K562 (cell line): Measurements from ENCODE around the gene COPE. TPM values are rescaled to one million over a fixed set of nuclear protein-coding genes. Genes with fewer than 3 reads are reported as not detected.

Experiments used
- ATAC-seq: fragments of 200-7000 bp; cut with Tn5 transposase; 3 replicates; pipeline ENCODE4 v1.9.1; 2020; ENCODE audit warnings: moderate library complexity
- BruUV-seq: library from RNA; stranded (reverse); fragments of 400-500 nt; replicated peaks from 2 replicates; lab custom pipeline; 2021; lab: Mats Ljungman, UMichigan
- CTCF ChIA-PET: fragments of 300-600 bp; formaldehyde crosslinking; extraction: SDS; loops from one replicate; lab custom pipeline; 2021; ENCODE audit warnings: low intra/inter-chr PET ratio; lab: Yijun Ruan, JAX
- POLR2A ChIA-PET: fragments of 300-600, 350-650 bp; sonication (Branson Sonifier 250); formaldehyde crosslinking; extraction: SDS; loops from one replicate; lab custom pipeline; 2021; ENCODE audit warnings: antibody characterized with exemption, inconsistent platforms; lab: Yijun Ruan, JAX
- DNase-seq, 4 experiments: peaks; one replicate each; pipeline versions ENCODE4 v3.0.0 to v3.0.0-alpha.2; 2011 to 2018; ENCODE audit warnings: low spot score in 3 of 4, mixed read lengths in 3 of 4; ENCODE audit errors: extremely low read depth in 1 of 4
- FAIRE-seq: peaks from 2 replicates; lab custom pipeline; 2011; peaks lifted over from hg19 to GRCh38; lab: Jason Lieb, UNC
- H2AFZ ChIP-seq: 2 replicates; pipeline ENCODE4 v1.6.0; 2011; ENCODE audit warnings: low read depth, low read length, control low read depth, inconsistent platforms
- H3K27ac ChIP-seq: fragments of 200-600 bp; 3 replicates; pipeline ENCODE4 v1.8.0; 2011; ENCODE audit warnings: low read depth, mild to moderate bottlenecking, control low read depth, inconsistent platforms, low read length, moderate library complexity, mixed read lengths; ENCODE audit errors: extremely low read depth
- H3K27me3 ChIP-seq, 2 experiments: fragments of 300-600 bp in 1 of 2; 2 replicates in 1 of 2; 3 replicates in 1 of 2; pipeline versions ENCODE4 v1.6.0 to v1.8.0; 2011; ENCODE audit warnings: inconsistent platforms in 2 of 2, low read length in 2 of 2, mild to moderate bottlenecking in 1 of 2, mixed read lengths in 1 of 2, moderate library complexity in 1 of 2; ENCODE audit not compliant: control insufficient read depth in 2 of 2, insufficient read depth in 2 of 2
- H3K36me3 ChIP-seq: fragments of 300-600 bp; 3 replicates; pipeline ENCODE4 v1.8.0; 2011; ENCODE audit warnings: mild to moderate bottlenecking, low read length, inconsistent platforms; ENCODE audit not compliant: control insufficient read depth, insufficient read depth
- H3K4me1 ChIP-seq, 2 experiments: fragments of 200-600 bp in 1 of 2; replicated peaks in 1 of 2; 2 replicates in 1 of 2; 3 replicates in 1 of 2; pipeline versions ENCODE4 v1.5.1 to v1.8.0; 2011; ENCODE audit warnings: inconsistent platforms in 2 of 2, low read length in 2 of 2, mild to moderate bottlenecking in 1 of 2, mixed read lengths in 1 of 2, moderate library complexity in 1 of 2; ENCODE audit not compliant: control insufficient read depth in 2 of 2, insufficient read depth in 2 of 2
- H3K4me2 ChIP-seq: 2 replicates; pipeline ENCODE4 v1.6.1; 2011; ENCODE audit warnings: low read length, control low read depth, inconsistent platforms, mixed read lengths; ENCODE audit not compliant: insufficient read depth
- H3K4me3 ChIP-seq: fragments of 200-600 bp; sonication (generic), shearing (Covaris generic); 2 replicates; pipeline ENCODE4 v1.5.1; 2016; ENCODE audit warnings: control low read depth, inconsistent platforms
- H3K79me2 ChIP-seq: fragments of 200-600 bp; 3 replicates; pipeline ENCODE4 v1.8.0; 2011; ENCODE audit warnings: low read length, inconsistent platforms; ENCODE audit not compliant: control insufficient read depth, insufficient read depth
- H3K9ac ChIP-seq, 2 experiments: 2 replicates each; pipeline versions ENCODE4 v1.6.0 to v1.6.1; 2011; ENCODE audit warnings: low read depth in 2 of 2, low read length in 2 of 2, control low read depth in 1 of 2, inconsistent platforms in 1 of 2, mild to moderate bottlenecking in 1 of 2, mixed read lengths in 1 of 2; ENCODE audit not compliant: insufficient read depth in 1 of 2
- H3K9me1 ChIP-seq: one replicate; pipeline ENCODE4 v1.6.0; 2011; ENCODE audit warnings: inconsistent platforms, mild to moderate bottlenecking, low read length, moderate library complexity; ENCODE audit not compliant: control insufficient read depth, insufficient read depth
- H3K9me3 ChIP-seq: replicated peaks from 2 replicates; pipeline ENCODE4 v1.5.1; 2011; ENCODE audit warnings: low read depth, low read length, inconsistent platforms; ENCODE audit not compliant: control insufficient read depth, insufficient read depth
- H4K20me1 ChIP-seq: replicated peaks from 2 replicates; pipeline ENCODE4 v1.6.1; 2011; ENCODE audit warnings: low read length, inconsistent platforms, mixed read lengths; ENCODE audit not compliant: control insufficient read depth, insufficient read depth
- AFF4 ChIP-seq: sonication (generic); formaldehyde crosslinking; IDR thresholded peaks from 2 replicates; pipeline ENCODE4 v1.8.0; 2023; ENCODE audit warnings: mild to moderate bottlenecking, missing genetic modification reagents
- POLR2A ChIP-seq: fragments of 450-650 bp; conservative IDR thresholded peaks from 2 replicates; pipeline ENCODE4 v1.6.1; 2016
- POLR2G ChIP-seq: fragments of 200-400 bp; formaldehyde crosslinking; IDR thresholded peaks from 2 replicates; pipeline ENCODE4 v1.6.1; 2017; ENCODE audit warnings: low read depth, mild to moderate bottlenecking, antibody characterized with exemption, low read length, moderate library complexity
- ZC3H11A ChIP-seq: IDR thresholded peaks from 2 replicates; pipeline ENCODE4 v1.6.1; 2012; ENCODE audit warnings: low read depth, low read length, improper control_type of control experiment
- WGBS: fragments of 100-300 bp; shearing (Covaris generic); methylation state at CpG from one replicate; pipeline ENCODE4 v1.1.6; 2016; ENCODE audit warnings: low coverage, mixed read lengths; ENCODE audit not compliant: insufficient coverage; ENCODE audit errors: missing lambda C conversion rate; 5-methylcytosine and 5-hydroxymethylcytosine counted together
- in situ Hi-C: fragments of 300-500 bp; cut with MboI; formaldehyde crosslinking; loops from 4 replicates; pipeline ENCODE4 v1.15.0; 2018; ENCODE audit warnings: inconsistent platforms, mixed read lengths
- intact Hi-C: fragments of 100-400 bp; cut with micrococcal nuclease; formaldehyde crosslinking; loops from 2 replicates; pipeline ENCODE4 v1.14.2; 2022
- polyA plus RNA-seq, 8 experiments: library from polyadenylated mRNA; depleted of rRNA in 4 of 8; stranded (reverse) in 5 of 8; unstranded in 3 of 8; fragments of >200 nt; fragmentation: Nextera tagmentation in 2 of 8; fragmentation: Illumina TruSeq in 1 of 8; extraction: Ambion mirVana in 2 of 8; extraction: Trizol in 1 of 8; gene quantifications; 2 replicates each; pipeline versions ENCODE4 v1.2.1 to v1.2.3, GENCODE V29; 2011 to 2014; ENCODE audit warnings: inconsistent platforms in 1 of 8, missing spikeins in 1 of 8
- total RNA-seq, 7 experiments: library from RNA; depleted of rRNA in 6 of 7; stranded (reverse); fragments of >200 nt in 6 of 7; fragmentation: Illumina TruSeq in 2 of 7; extraction: Trizol in 2 of 7; gene quantifications; 2 replicates each; pipeline versions ENCODE4 v1.2.1 to v1.2.3, GENCODE V29; 2011 to 2021; ENCODE audit warnings: low replicate concordance in 1 of 7

The COPE gene
- total and polyA plus RNA-seq, 9 of the 15 experiments (the other 6 are each of a cell fraction or from before 2014, with no cell fraction given), result 5.8 to 273 (median 147) TPM

GRCh38 chr19:18868380-18869022 is 50.7 kb downstream of the COPE start (continued):
- TF ChIP-seq AFF4 (CRISPR knock-in tag), result no peak

- DNase-seq (no peak), ATAC-seq (no peak), FAIRE-seq (no peak)
- Histone ChIP-seq H3K36me3 (peaks cover 55% of the 10 kb centered on the region; the same call in 2 of the 3 replicates), H3K27me3 (no peaks in the 10 kb centered on the region), H3K4me2 (no peak overlapping the region), H3K9ac (no peak overlapping the region), H3K27ac (no peak overlapping the region), H3K9me3 (no peaks in the 10 kb centered on the region), H3K4me1 (peaks cover 8 to 55% of the 10 kb centered on the region in 2 experiments), H3K4me3 (no peak overlapping the region), H2AFZ (no peak overlapping the region), H4K20me1 (0 out of 2 replicates have a peak, but pooled peaks cover 6% of the 10 kb centered on the region), H3K79me2 (no peaks in the 10 kb centered on the region), H3K9me1 (peaks cover 3% of the 10 kb centered on the region)
- ChIA-PET POLR2A (interaction anchor here (1.0 kb wide), 1 partner anchor 121 kb away, joined by 3 read pairs; no protein-coding TSS in a partner anchor), CTCF (no interaction called here)
- in situ Hi-C loops, result no loop called here
- WGBS, result 96% methylated on average over 16 of the region's 23 CpGs
- TF ChIP-seq POLR2A (0 out of 2 replicates have a peak, but pooled peaks have one; percentile 39), POLR2G (peak; percentile 25; the same call in 1 of the 2 replicates), ZC3H11A (no peak)
- BruUV-seq, result no TSS peak
- intact Hi-C loops, result loop anchor here (5.0 kb wide), 1 partner anchor 95 kb away; no protein-coding TSS in a partner anchor
Observed at GRCh38 chr19:18867751-18868150, 51.4 kb downstream of the COPE start.
